HG03108 (cell line): Measurements from ENCODE around the gene MED20.

Experiments used
- ATAC-seq: cut with Tn5 transposase; IDR thresholded peaks from one replicate; pipeline ENCODE4 v1.9.1; 2021; ENCODE audit warnings: moderate library complexity; ENCODE audit not compliant: unreplicated experiment

Gene MED20

GRCh38 chr6:41914869-41915530 lies 5.9 kb downstream of the MED20 start:
- no peak for ATAC-seq

DNA sequence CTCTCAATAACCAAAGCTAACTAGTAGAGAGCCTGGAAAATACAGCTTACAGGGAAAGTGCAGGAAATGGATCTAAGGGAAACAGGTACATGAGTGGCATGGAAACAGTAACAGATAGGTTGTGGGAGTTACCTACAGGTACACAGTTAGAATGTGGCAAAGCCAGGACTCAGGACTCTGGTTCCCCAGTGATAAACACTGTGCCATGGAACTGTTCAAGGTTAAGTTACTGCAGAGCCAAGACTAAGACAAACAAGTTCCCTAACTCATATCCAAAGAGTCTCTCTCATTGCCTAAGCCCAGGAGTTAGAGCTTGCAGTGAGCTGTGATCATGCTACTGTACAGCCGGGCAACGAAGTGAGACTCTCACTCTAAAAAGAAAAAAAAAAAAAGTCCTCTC lies 6.6 kb downstream of the MED20 start:
- no peak for ATAC-seq

DNA sequence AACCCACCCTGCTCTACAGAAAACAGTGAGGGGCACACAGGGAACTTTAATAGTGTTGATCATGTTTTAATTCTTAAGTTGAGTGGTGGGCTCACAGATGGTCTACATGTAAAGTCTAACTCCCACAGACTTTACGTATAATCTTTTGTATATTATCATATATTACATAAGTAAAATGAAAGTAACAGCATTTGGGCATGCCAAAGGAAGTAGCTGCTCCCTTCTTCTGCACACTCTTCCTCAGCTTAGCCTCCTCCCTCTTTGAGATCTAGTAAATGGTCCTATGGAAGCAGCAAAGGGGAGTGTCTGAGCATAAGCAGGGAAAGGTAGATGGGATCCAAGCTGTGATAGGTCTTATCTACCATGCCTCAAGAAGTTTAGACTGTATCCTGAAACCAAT lies 11.2 kb downstream of the MED20 start:
- ATAC-seq = no peak

GRCh38 chr6:41901882-41902519 lies 18.9 kb downstream of the MED20 start:
- no peak for ATAC-seq

- no peak for ATAC-seq
Measured at GRCh38 chr6:41900861-41901260, 20.1 kb downstream of the MED20 start.

DNA sequence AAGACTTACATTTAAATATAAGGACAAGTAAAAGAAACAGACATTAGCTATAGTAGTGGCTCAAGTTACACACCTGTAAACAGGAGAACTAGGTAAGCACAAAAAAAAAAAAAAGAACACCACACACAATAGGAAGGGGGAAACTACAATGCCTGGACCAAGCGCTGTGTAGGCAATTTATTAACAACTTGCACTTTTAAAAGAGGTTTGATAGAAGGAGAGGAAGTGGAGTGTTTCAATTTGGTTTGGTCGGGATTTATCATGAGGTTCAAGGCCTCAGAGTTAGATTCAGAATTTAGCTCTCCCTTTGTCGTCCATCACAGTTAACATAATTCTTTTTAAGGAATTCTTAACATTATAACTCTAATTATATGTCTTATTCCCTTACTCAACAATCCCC lies 24.7 kb downstream of the MED20 start:
- no peak for ATAC-seq

GRCh38 chr6:41895300-41896233 lies 25.4 kb downstream of the MED20 start, which contains the start of gene USP49:
Gene USP49, minus strand, starts transcription at chr6:41895375. Its CDS starts 88,392 bp downstream, at chr6:41806983.
- ATAC-seq = peak; percentile 68

- ATAC-seq = peak; percentile 17
Measured at GRCh38 chr6:41894366-41895299, 26.3 kb downstream of the MED20 start.

DNA sequence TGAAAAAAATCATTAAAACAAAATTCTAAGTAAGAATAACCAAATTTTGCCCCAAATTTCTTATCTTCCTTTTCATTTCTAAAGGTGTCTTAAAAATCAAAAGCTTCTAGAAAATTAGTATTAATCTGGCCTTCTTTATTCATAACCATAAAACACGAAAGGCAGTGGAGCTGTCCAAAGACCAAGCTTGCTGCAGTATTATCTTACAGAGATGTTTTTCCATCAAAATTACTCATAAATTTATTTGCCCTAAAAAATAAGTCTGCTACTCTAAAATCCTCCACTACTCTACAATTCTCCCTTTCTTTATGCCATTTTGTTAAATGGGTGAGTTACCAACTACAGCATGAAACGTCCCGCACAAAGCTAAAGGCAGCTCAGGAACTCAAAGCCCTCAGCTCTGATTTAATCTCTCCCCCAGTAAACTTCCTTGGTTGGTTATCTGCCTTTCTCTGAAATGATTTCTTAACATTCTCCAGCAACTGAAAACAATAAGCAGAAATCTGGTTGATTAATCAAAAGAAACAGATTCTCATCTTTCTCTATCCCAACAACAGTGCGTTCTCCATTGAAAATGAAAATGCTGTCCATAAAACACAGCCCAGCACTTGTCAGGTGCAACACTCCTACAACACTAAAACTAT lies 27.9 kb downstream of the MED20 start:
- no peak for ATAC-seq

GRCh38 chr6:41887331-41887751 lies 33.6 kb downstream of the MED20 start:
- no peak for ATAC-seq

- ATAC-seq = no peak
Measured at GRCh38 chr6:41885930-41886329, 35.0 kb downstream of the MED20 start.

GRCh38 chr6:41884957-41885356 lies 36.0 kb downstream of the MED20 start:
- no peak for ATAC-seq

- no peak for ATAC-seq
Measured at GRCh38 chr6:41881506-41881905, 39.4 kb downstream of the MED20 start.

- no peak for ATAC-seq
Measured at GRCh38 chr6:41878961-41879405, 42.0 kb downstream of the MED20 start.

DNA sequence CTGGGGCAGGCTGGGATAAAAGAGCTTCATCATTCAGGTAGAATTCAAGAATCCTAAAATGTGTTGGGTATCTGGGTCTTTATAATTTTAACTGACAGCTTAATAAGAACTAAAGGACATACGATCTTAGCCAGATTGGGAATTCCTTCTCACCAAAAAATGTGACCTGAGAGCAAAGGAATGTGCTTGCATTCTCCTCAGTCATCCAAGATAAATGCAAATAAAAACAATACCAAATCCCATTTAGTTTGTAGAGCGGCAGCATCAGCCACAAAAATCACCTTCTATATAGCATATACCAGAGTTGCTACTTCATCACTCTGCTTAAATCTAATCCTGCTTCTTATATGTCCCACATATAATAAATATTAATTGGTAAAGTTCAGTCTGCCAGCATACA lies 42.7 kb downstream of the MED20 start:
- no peak for ATAC-seq

GRCh38 chr6:41877051-41877680 lies 43.8 kb downstream of the MED20 start:
- no peak for ATAC-seq

DNA sequence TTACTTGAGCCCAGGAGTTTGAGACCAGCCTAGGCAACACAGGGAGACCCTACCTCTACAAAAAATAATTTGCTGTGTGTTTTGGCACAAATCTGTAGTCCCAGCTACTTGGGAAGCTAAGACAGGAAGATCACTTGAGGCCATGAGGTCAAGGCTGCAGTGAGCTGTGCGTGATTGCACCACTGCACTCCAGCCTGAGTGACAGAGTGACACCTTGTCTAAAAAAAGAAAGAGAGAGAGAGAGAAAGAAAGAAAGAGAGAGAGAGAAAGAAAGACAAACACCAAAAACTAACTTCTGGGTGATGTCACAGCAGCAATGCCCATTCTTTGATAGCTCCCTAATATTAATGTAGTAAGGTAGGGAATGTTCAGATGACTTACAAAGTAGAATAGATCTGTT lies 46.2 kb downstream of the MED20 start:
- ATAC-seq = no peak

DNA sequence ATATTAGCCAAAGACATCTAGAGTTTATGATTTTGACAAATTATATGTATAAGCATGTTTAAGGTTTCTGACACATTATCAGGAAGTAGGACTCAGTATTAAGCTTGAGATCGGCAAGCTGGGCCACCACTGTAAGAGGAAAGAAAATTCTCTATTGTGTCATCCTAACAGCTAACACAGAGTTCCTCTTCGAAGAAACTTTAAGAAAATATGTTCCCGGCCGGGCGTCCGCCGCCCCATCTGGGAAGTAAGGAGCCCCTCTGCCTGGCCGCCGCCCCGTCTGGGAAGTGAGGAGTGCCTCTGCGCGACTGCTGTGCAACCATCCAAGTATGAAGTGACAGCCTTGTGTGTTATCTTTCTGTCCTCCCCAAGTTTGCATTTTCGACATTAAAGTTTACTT lies 48.8 kb downstream of the MED20 start:
- no peak for ATAC-seq

GRCh38 chr6:41871691-41872090 lies 49.2 kb downstream of the MED20 start:
- ATAC-seq = no peak
